ENCODE data around the gene PHF10.
"Not testable (repeated sequence)": the region's sequence is repeated elsewhere in the genome, so short reads cannot be mapped to it uniquely, and the experiment has no call there.

Gene PHF10

DNA sequence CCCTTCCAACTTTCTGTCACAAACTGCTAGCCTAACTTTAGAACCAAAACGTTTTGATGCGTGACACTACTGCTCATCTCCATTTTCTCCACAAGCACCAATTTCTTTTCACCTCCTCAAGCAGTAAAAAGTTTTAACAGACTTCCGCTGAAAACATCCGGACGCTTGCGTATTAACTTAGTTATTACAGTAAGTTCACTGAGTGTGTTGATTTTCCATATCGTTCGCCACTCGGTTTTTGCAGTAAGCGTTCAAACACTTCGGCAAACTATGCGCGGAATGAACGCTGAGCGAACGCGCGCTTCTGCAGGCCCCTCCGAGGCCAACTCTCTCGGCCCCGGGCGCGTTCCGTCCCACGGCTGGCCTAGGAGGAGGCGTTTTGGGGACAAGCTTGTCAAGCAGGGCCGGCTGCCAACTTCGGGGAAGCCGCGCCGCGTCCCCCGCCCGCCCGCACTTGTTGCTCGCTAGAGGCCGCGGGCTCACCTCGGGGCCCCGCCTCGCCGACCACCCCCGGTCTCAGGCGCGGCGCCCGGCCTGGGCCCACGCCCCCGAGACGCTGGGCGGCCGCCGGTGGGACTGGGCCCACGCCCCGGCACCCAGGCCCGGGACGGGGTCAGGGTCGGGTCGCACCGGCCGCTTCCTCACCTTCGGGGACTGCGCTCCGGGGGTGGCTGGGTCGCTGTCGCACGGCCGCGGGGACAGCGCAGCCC, 945 bp downstream of the PHF10 start:
- peak in 51 of 56 donors; percentile 10 to 86 (median 52) for DNase-seq

- DNase-seq = peak in 26 of 56 donors; percentile 3 to 49 (median 17)
Observed at GRCh38 chr6:169722362-169723199, 1.7 kb downstream of the PHF10 start.

GRCh38 chr6:169720207-169720855, 4.0 kb downstream of the PHF10 start:
- DNase-seq = no peak

- DNase-seq = no peak
Observed at GRCh38 chr6:169719117-169719516, 5.2 kb downstream of the PHF10 start.

- DNase-seq = no peak
Observed at GRCh38 chr6:169714595-169714994, 9.7 kb downstream of the PHF10 start.

DNA sequence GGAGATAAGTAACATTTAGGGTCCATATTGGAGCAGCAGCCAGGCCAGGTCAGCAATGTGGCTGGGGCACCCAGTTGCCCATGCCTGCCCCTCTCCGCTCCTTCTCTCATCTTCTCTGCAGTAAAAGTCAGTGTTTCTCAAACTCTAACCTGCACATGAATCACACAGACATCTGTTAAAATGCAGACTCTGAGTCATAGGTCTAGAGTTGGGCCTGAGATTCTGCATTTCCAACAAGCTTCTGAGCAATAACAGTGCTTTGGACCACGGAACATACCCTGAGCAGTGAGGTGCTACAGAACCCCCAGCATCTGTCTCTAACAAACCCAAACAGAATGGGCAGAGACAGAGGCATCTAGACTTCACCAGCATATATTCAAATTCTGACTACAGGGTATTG, 10.1 kb downstream of the PHF10 start:
- no peak for DNase-seq

DNA sequence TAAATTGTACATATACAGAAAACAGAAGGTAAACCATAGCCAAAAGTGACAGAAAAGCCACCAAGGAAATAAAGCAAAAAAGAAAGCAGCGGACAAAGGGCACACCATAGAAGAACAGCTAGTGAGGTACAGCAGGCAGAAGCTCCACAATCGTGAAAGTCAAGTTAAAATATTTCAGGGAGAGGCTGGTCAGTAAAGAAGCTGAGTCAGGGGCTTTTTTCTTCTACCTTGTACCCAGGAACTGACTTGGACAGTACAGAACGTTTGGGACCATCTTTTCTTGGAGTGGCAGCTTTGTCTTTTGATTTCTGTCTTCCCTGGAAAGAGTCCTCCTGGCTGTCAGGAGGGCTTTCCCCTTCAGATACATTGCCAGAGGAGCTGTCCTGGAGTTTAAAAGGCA, 14.3 kb downstream of the PHF10 start:
- no peak for DNase-seq

DNA sequence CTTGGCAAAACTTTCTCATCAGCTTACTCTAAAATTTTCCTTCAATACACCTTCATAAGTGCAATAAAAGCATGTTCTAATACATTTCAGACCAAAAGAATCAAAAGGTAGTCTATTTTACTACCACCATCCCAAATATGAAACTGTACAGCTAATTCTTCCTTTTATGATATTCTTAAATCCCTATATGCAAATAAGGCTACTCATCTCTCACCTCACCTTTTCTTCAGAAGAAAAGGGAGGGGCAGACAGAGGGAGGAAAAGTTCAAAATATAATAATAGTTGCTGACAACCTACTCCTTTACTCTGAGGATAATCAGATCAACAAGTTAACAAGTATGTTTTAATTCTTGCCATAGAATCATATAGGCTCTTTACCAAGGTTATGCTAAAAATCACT, 15.0 kb downstream of the PHF10 start:
- no peak for DNase-seq

DNA sequence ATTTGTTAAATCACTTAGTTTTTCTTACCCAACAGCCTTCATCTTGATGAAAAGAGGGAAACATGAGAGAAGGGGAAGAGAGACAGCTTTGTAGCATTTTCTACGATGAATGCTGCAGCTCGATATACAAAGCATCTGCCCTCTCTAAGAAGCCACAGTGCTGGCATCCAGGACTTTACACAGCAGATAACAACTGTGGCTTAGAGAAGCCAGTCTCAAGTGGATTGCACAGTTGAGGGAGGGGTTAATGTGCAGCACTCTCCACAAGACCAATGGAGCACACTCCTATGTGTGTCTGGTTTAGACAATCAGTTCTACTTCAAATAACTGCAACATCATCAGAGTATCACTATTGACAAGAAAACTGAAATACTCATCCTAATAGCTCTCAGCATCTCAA, 16.5 kb downstream of the PHF10 start:
- DNase-seq = no peak

DNA sequence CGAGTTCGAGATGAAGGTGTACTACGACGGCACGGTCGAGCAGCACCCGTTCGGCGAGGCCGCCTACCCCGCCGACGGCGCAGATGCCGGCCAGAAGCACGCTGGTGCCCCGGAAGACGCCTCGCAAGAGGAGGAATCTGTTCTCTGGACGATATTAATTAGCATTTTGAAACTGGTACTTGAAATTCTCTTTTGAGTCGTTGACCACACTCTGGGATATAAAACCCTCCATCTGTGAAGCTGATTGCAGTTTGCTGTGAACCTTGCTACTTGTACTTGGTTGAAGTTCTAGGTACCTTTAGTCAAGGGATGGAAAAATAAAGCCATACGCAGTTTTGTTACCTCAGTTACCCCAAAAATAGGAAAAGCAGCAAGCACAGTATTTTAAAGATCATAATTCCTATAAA, 21.5 kb downstream of the PHF10 start:
- DNase-seq = no peak

- DNase-seq = peak; percentile 62 to 97 (median 90)
Observed at GRCh38 chr6:169701954-169702839, 22.1 kb downstream of the PHF10 start, which contains the start of the genes C6orf120 and WDR27. Gene C6orf120 (plus strand): TSS chr6:169702126. CDS start chr6:169702460, 334 bp downstream. Gene WDR27 (minus strand): TSS chr6:169702029. CDS start chr6:169689005, 13,024 bp downstream.

DNA sequence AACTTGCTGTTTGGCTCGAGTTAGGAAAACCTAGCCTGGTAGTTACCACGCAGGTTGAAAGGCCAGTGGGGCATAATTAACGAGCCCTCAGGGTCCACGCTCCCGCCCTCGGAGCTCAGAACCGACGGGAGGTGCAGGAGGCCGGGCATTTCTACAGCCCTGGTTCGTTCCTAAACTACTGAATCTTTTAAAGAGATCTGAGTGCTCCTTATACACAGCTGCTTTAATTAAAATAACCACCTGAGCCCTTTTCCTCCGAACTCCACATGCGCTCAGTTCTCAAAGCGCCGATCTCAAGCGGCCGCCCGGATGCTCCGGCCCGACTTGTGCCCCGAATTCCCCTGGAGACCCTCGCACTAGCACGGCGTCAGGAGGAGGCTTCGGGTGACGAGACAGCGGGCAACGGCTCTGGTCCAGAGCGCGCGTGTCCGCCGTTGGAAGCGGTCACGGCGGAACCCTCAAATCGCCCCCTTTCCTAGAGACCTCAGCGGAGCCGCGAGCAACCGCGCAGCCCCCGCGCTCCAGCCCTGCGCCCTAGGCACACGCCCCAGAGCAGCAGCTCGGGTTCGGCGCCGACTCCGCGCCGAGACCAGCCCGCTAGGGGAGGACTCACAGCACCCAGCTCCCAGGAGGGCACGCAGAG, 22.9 kb downstream of the PHF10 start:
- DNase-seq = peak in 6 of 56 donors; percentile 20 to 57 (median 32)

DNA sequence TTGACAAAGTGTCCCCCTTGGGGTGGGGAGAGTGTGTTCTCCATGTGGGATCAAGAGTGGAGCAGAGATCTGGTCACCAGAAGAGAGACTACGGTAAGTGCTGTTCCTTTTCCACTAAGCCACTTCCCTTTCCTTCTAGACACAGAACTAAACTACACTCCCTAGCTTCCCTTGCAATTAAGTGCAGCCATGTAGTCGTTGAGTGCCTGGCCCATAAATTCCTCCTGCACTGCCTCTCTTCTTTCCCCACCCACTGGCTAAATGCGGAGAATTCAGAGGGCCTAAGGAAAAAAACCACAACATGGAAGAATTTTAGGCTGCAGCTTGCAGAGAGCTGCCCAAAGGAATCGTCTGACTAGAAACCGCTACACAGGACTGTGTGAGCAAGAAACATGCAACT, 24.0 kb downstream of the PHF10 start:
- DNase-seq = no peak

DNA sequence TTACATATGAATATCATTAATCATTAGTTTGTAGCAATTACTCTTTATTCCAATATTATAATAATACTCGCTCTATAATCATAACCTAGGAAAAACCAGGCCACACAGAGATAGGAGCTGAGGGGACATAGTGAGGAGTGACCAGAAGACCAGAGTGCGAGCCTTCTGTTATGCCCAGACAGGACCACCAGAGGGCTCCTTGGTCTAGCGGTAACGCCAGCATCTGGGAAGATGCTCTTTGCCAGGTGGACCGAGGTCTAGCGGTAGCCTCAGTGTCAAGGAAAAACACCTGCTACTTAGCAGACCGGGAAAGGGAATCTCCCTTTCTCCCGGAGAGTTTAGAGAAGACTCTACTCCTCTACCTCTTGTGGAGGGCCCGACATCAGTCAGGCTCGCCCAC, 27.2 kb downstream of the PHF10 start:
- not testable (repeated sequence) for DNase-seq

- DNase-seq = no peak
Observed at GRCh38 chr6:169695131-169695530, 29.2 kb downstream of the PHF10 start.

DNA sequence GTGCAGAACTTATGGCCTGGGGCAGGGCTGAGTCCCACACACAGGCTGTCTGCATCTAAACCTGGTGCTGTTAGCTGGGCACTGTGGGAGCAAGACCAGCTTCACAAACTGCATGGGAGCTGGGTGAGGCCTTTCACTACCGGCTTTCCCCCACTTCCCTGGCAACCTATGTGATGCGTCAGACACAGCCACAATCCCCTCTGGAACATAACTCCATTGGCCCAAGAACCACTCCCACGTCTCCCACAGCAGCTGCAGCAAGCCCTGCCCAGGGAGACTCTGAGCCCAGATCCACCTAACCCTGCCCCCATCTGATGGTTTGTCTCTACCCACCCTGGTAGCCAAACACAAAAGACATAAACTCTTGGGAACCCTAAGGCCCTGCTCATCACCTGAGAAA, 31.8 kb downstream of the PHF10 start:
- DNase-seq = no peak

GRCh38 chr6:169691260-169691659, 33.0 kb downstream of the PHF10 start:
- DNase-seq = no peak

DNA sequence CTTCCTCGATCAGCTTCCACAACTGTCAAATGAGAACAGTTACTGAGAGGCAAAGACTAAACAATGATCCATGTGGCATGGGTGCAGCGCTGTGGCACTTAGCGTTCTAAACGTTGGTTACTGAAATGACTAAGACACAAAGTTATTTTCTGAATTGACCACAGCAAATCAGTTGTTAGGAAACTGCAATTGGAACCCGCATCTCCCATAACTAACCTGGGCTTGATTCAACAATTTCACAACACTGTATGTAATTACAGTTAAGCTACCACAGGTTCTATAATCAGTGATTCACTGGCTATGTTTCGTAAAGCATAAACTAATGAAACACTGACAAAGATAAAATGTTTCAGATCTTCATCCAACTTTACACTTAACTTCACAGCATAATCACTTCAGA, 35.0 kb downstream of the PHF10 start:
- no peak for DNase-seq

DNA sequence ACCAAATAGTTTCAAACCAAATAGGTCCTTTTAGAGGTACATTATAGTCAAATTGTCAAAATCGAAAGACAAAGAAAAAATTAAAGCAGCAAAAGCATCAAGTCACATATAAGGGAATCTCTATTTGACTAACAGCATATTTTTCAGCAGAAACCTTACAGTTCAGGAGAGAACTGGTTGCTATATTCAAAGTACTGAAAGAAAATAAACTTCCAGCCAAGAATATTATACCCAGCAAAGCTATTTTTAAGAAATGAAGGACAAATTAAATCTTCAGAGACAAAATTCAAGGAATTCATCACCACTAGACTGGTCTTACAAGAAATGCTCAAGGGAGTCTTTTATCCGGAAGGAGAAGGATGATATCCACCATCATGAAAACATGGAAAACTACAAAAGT, 38.4 kb downstream of the PHF10 start:
- DNase-seq = no peak

- no peak for DNase-seq
Observed at GRCh38 chr6:169684056-169684455, 40.2 kb downstream of the PHF10 start.

Data from nucleus accumbens (tissue), 56 donors.